Stimulated activated CD8-positive, alpha-beta memory T cell treated with anti-CD3 and anti-CD28 coated beads, Interleukin-12 subunit alpha, Interleukin-12 subunit beta, amount 100 ng/mL, for 24 hours (primary cell): ENCODE measurements around the gene TGM5.
"Not testable (repeated sequence)": the region's sequence is repeated elsewhere in the genome, so short reads cannot be mapped to it uniquely, and the experiment has no call there.

Experiments used
- DNase-seq: peaks from one replicate; pipeline ENCODE4 v3.0.0-alpha.2; 2020; ENCODE audit errors: extremely low read depth

Gene TGM5

DNA sequence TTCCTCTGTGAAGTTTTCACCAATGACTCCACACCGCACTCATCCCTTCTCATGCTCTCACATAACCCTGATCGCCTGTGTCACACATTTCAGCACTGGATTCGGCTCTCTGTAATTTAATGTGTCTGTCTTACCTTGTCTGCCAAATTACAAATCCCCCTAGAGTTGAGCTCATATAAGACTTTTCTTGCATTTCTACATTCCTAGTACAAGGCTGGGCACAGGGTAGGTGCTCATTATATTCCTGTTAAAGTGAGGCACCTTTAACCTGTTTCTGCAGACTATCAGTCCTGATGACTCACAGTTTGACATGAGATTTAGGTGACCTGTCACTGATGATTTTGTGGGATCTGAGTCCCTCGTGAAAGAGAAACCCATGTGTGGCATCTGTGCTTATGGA is 22.6 kb downstream of the TGM5 start:
- DNase-seq, result no peak

DNA sequence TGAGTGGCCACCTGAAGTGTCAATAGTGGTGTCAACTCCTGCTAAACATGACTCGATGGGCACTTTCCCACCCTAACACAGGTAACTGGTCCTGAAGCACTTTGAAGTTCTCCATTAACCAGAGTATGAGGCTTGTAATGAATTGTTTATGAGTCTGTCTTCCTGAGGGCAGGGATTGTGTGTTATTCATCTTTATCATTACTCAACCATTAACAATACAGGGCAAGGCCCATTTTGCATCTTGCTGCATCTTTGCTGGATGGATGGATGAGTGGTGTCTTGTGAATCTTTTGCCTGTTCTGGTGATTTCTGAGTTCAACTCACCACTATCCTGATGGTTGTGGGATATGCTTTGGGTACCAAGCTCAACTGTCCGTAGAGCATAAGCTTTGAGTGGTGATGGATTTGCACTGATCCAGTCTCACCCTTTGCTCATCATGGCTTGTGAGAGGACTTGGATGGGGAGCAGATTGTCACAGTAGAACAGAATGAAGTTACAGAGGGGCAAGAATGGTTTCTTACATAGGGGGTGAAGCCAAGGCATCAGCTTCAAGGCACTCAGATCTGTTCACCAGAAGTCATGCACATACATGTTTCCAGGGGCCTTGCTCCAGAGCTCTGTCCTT is 23.6 kb downstream of the TGM5 start:
- DNase-seq, result no peak

DNA sequence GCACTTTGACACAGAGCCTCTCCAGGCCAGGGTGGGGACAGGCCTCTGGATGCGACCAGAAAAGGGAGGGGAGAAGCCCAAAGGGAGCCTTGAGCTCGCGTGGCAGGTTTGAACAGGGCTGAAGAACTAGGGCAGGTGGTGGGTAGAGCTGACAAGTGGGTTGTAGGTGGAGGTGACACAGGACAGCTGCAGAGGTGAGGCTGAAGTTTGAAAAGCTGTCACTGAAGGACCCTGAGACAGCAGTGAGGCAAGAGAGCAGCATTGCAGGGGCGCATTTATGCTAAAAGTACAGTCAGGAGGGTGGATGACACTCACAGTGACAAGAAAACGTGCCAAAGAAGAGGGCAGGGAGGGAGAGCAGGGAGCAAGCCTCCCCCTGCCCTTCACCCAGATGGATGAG is 24.1 kb downstream of the TGM5 start:
- DNase-seq, result no peak

DNA sequence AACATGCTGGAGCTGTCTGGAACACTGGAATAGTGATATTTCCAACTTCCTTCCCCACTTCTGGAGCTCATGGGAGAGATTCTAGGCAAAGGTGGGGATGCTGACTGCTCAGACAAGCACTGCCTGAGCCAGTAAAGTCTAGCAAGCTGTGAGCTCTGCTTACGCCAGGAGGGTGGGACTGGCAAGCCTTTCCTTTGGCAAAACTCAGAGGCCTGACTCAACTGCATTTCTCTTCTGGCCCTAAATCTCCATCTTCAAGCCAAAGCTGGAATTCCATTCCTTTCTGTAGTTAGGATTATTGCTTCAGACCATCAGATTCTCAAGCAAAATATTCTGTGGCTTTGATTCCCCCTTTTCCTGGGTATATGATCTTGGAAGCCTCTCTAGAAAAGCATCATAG is 25.6 kb downstream of the TGM5 start:
- no peak for DNase-seq

DNA sequence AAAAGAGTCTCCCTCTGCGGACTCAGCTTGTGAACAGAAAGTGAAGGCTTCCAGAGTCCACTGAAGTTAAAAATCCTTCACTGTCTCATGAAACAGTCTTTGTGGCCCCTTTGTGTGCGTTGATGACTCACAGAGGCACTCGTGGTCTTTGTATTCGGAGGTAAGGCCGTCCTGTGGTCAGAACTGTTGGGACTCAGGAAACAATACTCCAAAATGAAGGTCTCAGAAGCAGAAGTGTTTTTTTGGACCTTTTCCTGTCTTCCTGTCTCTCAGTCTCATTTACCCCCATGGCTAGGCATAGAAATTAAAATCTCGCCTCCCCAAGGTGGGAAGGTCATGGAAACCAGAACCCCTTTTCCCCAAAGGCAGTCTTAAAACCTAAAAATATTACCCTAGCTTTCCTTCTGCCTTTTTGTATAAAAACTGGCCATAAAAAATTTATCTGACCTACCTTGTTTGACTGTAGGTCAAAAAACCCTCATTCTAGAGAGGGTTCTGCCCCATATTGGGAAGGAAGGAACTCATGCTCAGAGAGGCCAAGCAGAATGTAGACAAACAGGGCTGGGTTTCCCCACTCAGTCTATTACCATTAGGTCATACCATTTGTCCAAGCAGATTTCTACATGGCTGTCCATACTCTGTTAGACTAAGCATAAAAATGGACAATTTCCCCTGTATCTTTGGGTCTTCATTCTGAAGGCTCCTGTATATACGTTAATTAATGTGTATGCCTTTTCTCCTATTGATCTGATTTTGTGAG is 26.8 kb downstream of the TGM5 start:
- no peak for DNase-seq

DNA sequence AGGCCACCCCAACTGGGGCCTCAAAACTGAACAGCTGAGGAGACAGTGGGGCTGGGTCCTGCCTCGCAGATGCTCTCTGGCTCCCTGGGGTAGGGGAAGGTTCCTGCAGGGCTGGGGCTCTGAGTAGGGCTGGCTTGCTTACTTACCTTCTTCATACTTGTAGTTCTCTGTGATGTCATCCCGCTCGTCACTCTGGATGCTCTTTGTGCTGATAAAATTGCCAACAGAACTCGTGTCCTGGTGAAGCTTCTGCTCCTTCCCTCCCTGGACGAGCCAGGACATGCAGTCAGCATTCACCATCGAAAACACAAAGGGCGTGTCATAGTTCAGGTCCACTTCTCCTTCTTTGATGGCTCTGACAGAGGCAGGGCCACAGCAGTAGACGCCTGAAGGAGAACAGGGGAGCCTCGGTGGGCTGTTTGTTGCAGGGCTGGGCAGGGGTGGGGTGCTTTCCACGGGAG is 28.0 kb downstream of the TGM5 start:
- DNase-seq, result no peak

DNA sequence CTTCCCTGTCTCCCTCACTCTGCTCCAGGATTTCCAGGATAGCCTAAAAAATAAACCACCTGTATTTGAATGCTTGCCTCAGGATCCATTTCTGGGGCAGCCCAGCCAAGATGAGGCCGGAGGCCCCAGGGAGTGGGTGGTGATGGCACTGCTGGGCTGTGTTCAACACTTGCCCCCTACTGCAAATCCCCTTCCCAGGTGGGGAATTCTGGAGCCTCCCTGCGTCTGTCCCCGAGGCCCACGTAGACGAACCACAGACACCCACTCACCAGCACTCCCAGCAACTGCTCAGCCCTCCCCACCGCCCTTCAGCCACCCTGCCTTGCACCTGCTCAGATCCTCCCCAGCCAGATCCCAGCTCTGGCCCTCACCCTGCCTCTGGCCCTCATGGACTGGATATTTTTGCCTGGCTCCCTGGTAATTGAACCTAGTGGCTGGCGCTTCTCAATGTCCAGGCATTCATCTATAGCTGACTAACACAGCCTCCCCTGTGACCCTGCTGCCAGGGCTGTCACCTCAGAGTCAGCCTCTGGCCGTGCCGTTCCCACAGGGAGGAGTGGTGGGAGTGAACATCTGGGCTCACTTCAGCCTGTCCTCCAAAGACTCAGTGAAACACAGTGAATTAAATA is 28.8 kb downstream of the TGM5 start:
- no peak for DNase-seq

DNA sequence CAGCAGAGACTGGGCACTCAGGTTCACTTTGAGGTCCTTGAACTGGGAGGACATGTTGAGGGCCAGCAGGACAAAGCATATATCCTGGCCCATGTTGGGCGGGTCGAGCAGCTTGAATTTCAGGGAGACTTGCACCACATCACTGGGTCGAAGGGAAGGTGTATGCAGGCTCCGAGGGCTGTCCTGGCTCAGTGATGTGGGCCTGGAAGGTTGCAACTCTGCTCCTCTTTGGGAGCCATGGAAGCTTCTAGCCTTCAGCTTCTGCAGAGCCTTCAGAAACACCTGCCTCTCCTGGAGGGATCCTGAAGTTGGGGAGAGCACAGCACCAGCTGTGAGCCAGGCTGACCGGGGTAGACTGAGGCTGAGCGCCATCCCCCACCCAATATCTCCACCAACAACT is 31.2 kb downstream of the TGM5 start:
- no peak for DNase-seq

DNA sequence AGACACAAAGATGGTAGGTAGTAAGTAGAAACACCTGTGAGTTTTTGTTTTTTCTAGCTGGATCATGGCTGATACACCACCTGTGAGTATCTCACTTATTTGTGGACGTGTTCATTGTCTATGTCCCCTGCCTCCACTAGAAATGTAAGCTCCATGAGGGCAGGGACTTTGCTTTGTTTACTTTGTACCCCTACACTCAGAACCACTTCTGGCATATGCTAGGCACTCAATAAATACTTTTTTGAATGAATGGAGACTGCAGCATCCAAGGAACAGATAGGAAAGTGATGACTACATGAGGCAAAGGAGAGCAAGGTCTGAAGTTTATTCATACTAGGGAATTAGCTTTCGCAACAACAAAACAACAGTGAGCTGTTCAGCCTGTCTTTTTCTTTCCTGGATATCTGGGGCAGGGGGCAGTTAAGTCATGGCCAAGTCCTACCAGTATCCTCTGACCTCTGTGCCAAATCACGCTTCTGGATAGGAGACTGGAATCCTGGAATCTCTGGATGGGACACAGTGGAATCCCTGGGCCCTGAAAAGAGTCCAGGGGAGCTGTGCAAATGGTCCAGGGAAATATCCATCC is 34.3 kb downstream of the TGM5 start:
- DNase-seq, result no peak

DNA sequence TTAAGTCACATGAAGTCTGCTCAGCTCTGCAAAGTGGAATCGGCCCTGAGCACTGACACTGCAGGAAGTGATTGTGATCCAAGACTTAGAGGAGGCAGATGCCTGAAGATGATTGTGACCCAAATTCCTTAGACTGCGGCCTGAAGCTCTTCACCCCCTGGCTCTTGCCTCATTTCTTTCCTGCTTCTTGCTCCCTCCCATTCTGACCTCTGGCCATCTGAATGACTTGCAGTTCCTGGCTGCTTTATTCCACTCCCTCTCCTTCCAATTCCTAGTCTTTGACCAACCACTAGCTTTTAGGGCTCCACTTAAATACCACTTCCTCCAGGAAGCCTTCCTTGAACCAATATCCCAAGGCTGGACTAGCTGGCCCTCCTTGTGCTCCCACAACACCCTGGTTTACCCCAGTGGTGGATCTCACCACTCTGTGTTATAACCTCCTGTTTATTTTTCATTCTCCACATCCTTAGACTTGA is 36.0 kb downstream of the TGM5 start:
- DNase-seq, result no peak

DNA sequence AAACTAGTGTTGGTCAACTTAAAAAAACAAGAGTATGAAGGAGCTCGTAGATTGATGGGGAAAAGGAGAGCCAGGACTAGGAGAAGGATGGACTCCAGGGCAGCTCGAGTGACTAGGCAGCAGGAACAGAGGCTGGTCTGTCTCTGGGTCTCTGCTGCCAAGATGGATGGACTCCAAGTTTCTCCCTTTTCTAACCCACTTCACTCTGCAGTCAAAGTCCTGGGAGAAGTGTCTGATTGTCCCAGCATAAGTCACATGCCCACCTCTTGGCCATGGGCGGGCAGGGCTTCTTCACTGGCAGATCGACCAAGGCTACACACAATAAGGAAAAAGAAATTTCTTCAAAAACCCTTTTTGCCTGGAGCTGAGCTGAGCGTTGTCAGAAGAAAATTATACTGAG is 36.8 kb downstream of the TGM5 start:
- no peak for DNase-seq

DNA sequence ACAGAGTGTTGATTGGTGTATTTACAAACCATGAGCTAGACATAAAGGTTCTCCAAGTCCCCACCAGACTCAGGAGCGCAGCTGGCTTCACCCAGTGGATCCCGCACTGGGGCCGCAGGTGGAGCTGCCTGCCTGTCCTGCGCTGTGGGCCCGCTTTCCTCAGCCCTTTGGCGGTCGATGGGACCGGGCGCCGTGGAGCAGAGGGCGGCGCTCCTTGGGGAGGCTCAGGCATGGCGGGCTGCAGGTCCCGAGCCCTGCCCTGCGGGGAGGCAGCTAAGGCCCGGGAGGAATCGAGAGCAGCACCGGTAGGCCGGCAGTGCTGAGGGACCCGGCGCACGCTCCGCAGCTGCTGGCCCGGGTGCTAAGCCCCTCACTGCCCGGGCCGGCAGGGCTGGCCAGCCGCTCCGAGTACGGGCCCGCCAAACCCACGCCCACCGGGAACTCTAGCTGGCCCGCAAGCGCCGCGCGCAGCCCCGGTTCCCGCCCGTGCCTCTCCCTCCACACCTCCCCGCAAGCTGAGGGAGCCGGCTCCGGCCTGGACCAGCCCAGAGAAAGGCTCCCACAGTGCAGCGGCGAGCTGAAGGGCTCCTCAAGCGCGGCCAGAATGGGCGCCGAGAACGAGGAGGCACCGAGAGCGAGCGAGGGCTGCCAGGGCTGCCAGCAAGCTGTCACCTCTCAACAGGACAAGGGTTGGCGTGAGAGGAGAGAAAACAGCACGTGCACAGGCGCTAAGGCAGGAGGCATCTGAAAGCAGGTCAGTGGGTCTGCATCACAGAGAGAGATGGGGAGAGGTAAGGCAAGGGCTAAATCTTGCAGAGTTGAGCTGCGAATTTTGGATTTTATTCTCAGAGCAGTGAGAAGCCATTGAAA is 40.1 kb downstream of the TGM5 start:
- no peak for DNase-seq

DNA sequence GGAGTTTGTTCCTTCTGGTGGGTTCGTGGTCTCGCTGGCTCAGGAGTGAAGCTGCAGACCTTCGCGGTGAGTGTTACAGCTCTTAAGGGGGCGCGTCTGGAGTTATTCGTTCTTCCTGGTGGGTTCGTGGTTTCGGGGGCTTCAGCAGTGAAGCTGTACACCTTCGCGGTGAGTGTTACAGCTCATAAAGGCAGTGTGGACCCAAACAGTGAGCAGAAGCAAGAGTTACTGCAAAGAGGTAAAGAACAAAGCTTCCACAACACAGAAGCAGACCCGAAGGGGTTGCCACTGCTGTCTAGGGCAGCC is 40.8 kb downstream of the TGM5 start:
- not testable (repeated sequence) for DNase-seq

DNA sequence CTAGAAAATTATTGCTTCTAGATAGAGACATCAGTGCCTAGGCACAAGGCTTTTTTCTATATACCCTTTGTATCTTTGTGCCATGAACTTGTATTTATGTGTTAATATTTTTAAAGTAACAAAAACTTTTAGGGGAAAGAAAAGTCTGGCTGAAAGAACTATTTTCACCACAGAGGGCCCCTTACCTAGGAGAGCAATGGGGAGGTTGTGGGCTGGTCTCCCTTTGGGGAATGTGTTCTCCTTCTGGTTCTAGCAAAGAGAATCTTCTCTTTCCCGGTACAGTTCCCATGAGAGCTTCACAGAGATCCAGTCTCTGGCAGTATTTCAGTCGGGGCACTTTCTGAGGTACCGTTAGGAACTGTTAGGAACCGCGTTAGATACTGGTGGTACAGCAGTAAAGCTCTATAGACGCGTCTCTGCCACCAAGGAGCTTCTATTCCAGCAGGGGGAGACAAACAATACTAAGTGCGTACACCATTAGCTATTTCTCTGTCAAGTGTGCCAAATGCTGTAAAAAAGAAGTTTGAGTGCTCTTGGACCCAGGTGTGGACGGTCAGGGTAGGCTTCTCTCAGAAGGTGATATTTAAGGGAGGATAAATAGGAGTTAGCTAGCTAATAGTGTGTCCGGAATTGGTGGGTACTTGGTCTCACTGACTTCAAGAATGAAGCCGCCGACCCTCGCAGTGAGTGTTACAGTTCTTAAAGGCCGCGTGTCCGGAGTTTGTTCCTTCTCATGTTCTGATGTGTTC is 41.4 kb downstream of the TGM5 start:
- DNase-seq, result no peak

DNA sequence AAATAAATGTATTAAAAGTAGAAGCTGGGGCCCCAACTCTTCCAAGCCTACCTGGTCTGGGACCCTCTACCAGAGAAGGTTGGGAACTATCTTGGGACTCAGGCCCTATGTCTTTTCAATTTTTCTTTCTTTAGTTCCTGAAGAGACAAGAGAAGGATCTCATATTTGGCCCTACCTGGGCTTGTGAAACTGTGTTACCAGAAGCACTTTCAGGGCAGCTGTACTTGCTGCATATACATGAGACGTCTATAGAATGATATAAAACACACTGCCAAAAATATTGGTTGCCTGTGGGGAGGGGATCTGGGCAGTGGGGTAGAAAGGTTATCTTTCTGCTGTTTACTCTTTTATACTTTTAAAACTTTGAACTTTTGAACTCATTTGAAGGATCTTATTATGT is 45.3 kb downstream of the TGM5 start:
- no peak for DNase-seq

DNA sequence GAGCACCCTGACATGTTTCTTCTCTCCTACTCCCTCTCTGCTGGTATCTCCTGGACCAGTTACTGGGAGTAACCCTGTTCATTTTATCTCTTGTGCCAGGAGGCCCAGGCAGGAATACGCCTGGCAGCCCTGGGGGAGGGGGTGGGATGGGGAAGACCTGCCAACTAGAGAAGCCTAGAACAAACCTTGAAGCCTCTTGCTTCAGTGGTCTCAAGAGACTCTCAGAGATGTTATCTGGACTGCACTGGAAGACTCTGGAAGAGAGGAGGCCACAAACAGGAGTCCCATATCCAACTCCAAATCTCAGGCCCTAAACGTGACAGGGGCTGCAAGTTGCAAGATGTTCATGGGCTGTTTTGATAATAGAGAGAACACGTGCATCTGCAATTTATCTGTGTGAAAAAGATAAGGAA is 45.7 kb downstream of the TGM5 start, which contains the start of gene EPB42:
TSS of gene EPB42 (minus strand) at position 28 of the 413 bp plus-strand sequence. CDS start 193 bp downstream, outside the sequence.
- DNase-seq, result no peak

DNA sequence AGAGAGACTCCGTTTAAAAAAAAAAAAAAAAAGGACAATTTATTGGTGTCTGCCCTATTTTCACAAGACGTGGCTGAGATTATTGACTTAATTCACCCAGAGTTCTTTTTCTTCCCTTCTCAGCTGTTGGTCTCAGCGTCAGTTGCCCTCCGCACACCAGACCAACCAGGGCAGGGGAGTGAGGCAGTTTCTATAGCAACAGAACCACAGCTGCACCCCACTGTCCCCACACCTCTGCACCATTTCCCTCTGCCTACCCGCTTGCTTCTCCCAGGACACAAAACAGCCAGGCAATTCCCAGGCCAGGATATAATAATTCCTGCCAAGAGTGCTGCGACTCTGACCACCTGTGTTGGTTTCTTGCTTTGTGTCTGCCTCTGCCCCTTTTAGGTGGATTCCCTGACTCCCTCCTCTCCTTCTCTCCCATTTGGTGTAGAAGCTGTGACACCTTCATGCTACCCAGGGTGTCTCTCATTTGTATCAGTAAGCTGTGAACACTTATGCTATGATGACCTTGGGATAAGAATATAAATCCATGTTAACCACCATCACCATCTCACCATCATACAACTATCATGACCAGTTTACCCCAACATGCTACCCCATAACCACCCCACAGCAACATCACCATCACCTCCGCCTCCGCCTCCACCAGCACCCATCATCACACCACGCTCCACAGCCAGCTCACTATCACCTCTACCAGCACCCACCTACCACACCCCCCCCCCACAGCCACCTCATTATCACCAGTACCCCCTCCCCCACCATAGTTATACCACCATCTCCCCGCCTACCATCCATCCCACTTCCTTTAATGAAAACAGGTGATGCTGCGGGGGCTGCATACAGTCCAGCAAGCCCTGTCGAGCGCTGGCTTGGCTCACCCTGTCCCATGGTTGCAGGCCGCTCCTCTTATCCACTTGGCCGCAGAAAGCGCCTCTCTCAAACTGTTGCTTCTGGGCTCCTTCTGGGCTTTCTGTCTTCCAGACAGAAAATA is 46.5 kb downstream of the TGM5 start:
- DNase-seq, result no peak

DNA sequence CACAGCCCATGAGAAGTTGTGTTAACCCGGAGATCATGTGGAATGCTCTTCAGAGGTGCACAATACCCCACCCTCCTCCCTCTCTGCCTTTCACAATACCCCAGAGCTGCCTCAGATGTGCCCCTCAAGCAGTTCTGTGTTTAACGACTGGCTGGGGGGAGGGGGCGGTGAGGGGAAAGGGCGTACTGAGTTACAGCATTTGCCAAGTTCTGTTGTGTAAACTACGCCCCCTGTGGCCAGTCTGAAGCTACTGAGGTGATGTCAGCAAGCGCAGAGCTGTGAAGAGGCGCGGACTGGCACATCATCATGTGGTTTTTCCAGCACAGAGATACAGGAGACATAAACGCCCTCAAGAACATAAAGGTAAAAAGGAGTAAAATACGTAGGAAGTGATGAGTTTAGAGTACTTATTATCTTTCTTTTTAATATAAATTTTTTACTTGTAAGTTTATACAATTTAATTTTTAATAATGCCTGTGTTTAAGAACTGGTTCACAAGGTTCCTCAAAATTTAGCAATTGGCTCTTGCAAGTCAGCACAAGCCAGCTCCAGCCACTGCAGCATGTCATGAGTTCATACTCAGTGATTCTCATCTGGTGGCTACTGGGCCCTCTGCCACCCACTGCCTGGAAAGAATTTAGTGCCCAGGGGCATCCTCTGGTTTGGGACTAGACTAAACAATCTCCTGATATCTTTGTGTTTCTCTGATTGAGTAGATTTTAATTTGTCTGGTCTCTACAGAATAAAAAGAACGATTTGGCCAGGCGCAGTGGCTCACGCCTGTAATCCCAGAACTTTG is 47.6 kb downstream of the TGM5 start:
- DNase-seq, result no peak

DNA sequence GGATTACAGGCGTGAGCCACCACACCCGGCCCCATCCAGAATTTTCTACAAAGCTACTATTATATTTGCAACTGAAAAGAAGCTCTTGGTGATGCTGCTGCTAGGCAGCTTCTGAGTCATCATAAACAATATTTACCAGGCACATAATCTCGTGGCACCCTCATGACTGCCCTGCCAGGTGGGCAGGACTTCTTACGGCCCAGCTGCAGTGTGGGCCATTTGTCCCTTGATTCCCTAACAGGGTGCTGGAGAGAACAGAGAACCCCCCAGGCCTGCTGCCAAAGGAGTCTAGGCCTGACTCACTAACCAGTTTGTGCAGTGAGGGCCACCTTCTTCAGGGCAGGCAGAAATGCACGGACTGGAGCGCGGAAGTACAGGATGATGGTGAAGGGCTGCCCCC is 50.8 kb downstream of the TGM5 start:
- no peak for DNase-seq
